Stimulated activated CD4-positive, alpha-beta T cell treated with anti-CD3 and anti-CD28 coated beads, Interleukin-4, amount 100 ng/mL, for 48 hours (primary cell): ENCODE data around the gene SLC23A2.

Source experiments
- DNase-seq, 2 donors: peaks; one replicate each; pipeline ENCODE4 v3.0.0-alpha.2; 2020; ENCODE audit warnings: low read depth in 2 of 2

The SLC23A2 gene

DNA sequence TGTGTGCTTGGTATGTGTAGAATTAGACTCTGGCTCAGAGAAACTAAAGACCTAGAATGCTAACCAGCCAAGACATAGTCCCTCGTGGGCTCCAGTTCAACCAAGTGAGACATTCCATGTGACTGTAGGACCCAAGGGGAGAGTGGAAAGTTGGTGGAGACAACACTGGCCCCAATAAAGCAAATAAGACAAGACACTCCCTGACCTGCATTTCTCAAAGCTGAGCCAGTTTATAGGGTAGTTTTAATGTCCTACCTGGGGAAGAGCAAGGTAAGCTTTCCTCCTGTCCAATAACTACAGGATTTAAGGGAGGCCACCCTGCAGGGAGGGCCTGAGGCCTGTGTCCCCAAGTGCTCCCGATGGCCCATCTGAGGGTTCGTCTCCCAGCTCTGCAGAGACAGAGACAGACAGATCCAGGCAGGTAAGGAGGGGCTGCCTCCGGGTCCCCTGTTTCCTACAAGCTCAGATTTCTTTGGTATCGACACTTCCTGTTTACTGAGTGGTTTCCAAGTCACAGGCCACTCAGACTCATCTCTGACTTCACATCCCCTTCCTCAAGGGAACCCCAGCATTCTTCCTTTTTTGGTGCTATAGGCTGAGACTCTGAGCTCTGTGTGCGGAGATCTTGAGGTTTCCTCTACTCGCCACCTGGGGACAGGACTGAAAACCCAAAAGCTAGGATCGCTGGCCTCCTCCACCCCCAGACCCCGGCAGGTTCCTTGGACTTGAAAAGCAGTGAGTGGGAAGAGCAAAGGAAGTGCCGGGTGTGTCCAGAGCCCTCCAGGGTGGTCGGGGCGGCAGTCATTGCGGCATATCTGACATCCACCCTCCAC, 187.2 kb downstream of the SLC23A2 start:
- DNase-seq = no peak

DNA sequence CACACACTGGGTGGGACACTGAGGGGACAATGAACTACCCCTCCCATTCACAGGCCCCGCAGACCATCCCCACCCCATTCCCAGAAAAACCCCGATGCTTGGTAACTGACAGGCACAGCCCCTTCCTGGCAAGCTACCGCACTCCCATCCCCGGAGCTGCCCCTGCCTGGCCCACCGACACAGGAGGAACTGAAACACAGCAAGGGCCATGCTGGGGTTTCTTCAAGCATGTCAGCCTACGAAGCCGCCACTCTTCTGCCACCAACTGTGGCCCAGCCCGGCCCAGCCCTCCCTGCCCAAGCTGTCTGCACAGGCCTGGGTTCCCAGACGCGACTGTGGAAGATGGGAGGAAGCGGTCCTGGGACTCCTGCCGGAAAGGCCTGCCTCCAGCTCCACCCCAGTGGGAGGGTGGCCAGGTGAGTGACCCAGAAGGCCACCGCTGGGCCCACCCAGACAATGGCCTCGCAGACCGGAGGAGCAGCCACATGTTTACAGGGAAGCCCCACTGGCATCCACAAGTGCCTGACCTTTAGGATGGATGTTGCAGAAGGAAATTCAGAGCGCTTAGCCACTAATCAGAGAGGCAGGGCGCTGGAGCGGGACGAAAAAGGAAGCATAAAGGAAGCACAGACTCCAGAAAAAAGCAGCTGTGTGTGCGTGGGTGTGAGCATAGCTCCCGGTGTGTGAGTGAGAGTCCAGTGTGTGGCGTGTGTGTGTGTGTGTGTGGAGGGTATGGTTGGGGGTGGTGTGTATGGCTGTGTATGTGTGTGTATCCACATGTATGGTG, 188.0 kb downstream of the SLC23A2 start:
- no peak for DNase-seq

DNA sequence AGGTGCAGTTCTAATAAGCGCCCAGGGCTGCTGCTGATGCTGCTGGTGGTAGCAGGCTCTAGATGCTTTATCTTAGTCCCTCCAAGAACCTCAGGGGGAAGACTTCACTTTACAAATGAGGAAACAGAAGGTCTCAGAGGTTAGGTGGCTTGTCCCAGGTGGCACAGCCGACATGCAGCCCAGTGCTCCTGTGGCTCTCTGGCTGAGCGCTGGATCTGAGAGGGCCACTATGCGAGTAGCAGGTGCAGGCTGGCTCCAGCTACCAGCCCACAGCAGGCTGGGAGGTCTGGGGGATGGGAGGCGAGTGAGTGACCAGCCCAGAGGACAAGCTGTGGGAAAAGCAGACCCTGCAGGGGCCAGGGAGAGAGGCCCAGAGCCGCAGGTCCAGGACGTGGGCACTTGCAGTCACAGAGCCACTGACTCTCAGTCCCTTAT, 188.7 kb downstream of the SLC23A2 start:
- no peak for DNase-seq

DNA sequence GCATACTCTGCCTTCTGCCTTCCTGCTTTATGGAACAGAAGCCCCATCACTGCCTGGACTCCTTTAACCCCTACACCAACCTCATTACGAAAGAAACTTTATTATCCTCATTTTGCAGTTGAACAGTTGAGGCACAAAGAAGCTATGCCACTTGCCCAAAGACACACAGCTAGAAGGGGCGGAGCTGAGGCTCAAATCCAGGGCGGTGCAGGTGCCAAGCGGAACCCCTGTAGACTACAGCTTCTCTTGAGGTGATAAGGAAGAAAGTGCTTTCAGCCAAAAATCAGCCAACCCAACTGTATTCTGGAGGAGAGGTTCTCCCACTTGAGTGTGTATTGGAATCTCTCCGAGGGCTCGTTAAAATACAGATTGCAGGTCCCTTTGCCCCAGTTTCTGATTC, 189.1 kb downstream of the SLC23A2 start:
- no peak for DNase-seq

DNA sequence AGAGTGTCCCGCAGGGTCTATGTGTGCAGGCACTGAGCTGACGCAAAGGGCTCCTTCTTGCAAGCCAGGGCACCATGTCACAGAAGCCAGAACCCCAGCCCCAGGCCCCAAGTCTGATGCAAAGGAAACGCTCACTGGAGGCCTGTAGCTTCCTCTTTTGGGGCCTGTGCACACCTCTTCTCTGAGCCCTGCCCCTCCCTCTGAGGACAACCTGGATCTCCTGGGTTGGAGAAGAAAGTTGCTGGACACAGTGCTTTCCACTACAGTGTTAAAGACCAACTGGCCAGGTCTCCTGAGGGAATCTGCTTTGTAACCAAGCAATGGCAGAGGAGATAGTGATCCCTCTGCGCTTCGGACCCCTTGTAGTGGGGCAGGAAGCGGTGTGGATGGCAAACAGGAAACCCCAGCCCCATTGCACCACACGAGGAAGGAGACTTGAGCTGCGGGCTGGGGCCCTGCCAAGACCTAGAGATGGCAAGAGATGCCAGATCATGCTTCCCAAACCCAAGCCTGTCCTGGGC, 189.6 kb downstream of the SLC23A2 start:
- no peak for DNase-seq

DNA sequence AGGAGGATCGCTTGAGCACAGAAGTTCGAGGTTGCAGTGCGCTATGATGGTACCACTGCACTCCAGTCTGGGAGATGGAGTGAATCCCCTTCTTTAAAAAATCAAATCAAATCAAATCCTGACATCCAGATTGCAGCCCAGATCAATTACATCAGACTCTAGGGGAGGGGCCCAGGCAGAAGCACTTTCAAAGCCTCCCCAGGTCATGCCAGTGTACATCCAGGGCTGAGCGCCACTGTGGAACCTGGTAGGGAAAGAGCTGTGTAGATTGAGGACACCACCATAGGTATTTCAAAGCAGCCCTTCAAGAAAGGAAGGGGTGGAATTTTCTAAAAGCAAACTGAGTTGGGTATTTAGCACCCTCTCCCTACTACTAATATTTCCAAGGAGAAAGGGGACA, 190.1 kb downstream of the SLC23A2 start:
- DNase-seq = no peak

DNA sequence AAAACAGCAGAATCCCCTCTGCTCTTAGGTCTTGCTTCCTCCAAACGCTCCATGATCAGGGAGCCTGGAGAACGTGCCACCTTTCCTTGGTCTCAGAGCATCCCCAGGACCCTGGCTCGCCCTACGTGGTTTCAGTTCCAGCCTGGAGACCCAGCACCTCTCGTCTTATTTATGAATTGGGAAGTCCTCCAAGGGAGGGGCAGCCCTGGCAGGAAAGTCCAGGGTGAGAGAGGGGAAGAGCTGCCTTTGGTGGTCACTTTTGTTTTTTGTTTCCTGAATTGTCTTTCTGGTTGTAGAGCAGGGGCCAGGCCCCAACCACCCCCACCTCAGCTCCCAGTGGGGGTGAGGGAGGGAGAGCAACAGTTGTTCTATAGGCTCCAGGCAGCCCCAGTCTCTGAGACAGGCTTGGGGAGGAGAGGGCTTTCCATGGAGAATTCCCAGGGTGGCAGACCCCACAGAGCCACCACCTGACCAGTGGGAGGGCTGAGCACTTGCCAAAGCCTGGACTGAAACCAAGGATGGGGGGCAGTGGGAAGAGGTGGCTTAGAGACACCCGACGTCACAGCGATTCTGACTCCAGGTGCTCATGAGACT, 190.8 kb downstream of the SLC23A2 start:
- DNase-seq = no peak

DNA sequence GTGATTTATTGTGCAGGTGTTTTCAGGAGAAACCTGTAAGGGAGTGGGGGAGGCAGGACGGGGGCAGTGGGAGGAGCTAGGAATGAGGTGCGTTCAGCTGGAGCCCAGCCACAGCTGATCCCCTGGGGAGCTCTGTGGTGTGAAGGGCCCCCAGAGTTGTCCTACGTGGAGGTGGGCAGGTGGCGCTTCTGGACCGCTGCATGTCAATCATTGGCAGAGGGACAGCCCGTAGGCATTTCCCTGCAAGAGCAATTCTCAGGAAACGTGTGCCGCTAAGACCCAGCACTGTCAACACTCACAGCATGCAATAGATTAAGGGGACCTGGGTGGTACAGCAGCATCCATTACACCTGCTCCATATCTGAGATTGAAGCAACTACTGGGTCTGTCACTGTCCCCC, 191.6 kb downstream of the SLC23A2 start:
- no peak for DNase-seq

DNA sequence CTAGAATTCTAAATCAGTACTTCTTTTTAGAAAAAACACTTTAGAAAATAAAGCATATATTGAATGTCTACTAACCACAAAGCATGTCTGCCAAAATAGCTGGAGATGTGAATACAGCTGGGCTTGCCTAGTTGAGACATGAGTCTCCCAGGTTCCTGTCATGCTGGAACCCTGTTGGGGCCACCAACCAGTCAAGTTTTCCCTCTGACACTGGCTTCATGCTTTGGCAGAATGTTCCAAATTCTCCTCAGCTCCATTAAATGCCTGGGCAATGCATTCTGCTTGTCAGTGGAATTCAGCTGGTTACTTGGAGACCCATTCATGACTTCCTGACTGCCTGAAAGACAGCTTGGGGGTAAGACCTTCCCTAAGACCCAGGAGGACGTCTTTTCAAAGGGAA, 192.4 kb downstream of the SLC23A2 start:
- no peak for DNase-seq

DNA sequence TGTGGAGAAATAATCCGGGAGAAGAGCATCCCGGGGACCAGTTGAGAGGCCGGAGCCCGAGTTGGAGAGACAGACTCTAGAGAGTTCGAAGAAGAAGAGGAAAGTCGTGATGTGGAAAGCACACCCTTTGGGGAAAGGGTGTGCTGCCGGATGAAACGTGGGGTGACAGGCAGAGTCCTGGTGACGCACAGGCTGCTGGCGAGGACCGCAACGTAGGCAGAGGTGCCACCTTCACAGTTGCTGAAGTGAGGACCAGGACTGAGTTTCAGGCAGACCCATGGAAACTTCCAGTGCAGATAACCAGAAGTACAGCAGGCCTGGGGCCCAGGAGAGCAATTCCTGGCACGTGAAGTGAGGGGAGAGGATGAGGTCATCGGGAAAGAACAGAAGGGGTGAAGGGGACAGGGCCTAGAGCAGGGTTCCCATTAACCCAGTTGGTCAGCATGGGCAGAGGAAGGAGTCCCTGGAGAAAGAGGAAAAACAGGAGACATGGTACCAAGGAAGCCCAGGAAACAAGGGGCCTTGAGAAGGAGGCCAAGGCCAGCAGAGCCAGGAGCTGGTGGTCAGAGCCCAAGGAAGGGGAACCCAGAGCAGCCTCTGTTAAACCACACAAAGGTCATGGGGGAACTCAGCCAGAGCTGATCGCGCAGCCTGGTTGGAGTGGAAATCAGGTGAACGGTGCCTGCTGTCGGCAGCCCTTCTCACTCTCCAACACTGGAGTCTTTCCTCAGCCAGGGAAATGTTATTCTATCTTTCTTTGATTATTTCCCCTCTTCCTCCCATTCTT, 195.5 kb downstream of the SLC23A2 start:
- no peak for DNase-seq

DNA sequence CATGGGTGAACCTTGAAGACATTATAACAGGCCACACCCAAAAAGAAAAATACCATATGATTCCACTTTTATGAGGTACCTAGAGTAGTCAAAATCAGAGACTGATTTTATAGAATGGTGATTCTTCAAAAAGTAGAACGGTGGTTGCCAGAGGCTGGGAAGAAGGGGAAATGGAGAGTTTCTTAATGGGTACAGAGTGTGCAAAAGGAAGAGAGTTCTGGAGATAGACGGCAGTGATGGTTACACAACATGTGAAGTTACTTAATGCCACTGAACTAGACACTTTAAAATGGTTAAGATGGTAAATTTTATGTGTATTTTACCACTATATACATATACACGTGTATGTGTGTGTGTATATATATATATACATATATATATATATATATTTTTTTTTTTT, 198.8 kb downstream of the SLC23A2 start:
- no peak for DNase-seq
